GM21723 (cell line): ENCODE measurements around the gene NRSN2.

Experiments used
- ATAC-seq: cut with Tn5 transposase; IDR thresholded peaks from one replicate; pipeline ENCODE4 v1.9.1; 2021; ENCODE audit warnings: mild to moderate bottlenecking, moderate library complexity; ENCODE audit not compliant: unreplicated experiment

The NRSN2 gene

GRCh38 chr20:396619-397431, 49.9 kb downstream of the NRSN2 start:
- no peak for ATAC-seq

GRCh38 chr20:397432-398237, 50.7 kb downstream of the NRSN2 start:
- ATAC-seq = no peak

GRCh38 chr20:399182-399707, 52.3 kb downstream of the NRSN2 start:
- no peak for ATAC-seq

- no peak for ATAC-seq
These were observed 53.2 kb downstream of the NRSN2 start for GRCh38 chr20:400128-400453.

- ATAC-seq = no peak
These were observed 53.8 kb downstream of the NRSN2 start for GRCh38 chr20:400454-401275.

- no peak for ATAC-seq
These were observed 55.0 kb downstream of the NRSN2 start for GRCh38 chr20:401682-402495.

GRCh38 chr20:402496-402885, 55.6 kb downstream of the NRSN2 start:
- no peak for ATAC-seq

- no peak for ATAC-seq
These were observed 56.1 kb downstream of the NRSN2 start for GRCh38 chr20:402898-403581.

GRCh38 chr20:403582-403957, 56.7 kb downstream of the NRSN2 start:
- ATAC-seq = no peak

GRCh38 chr20:404088-404487, 57.2 kb downstream of the NRSN2 start:
- no peak for ATAC-seq
